Common myeloid progenitor, CD34-positive (primary cell): ENCODE measurements around the gene BEAN1.
"Not testable (repeated sequence)": the region's sequence is repeated elsewhere in the genome, so short reads cannot be mapped to it uniquely, and the experiment has no call there.

Experiments used
- CTCF ChIA-PET: fragments of 350-600 bp; sonication (Branson Sonifier 250); formaldehyde crosslinking; loops from one replicate; lab custom pipeline; 2021; ENCODE audit warnings: antibody characterized with exemption; lab: Charles Lee
- POLR2A ChIA-PET: fragments of 350-600 bp; sonication (Branson Sonifier 250); formaldehyde crosslinking; loops from one replicate; lab custom pipeline; 2021; ENCODE audit warnings: antibody characterized with exemption; lab: Charles Lee
- DNase-seq, 3 donors: peaks; one replicate each; pipeline versions ENCODE4 v3.0.0 to v3.0.0-alpha.2; 2013
- H3K27ac ChIP-seq, 2 experiments: 1 replicate in 1 of 2; 2 replicates in 1 of 2; pipeline ENCODE4 v1.7.0; 2013; ENCODE audit warnings: inconsistent platforms in 2 of 2, low read length in 2 of 2, mild to moderate bottlenecking in 2 of 2, low read depth in 1 of 2, moderate library complexity in 1 of 2; ENCODE audit not compliant: severe bottlenecking in 2 of 2, insufficient read depth in 1 of 2, poor library complexity in 1 of 2
- H3K27me3 ChIP-seq, 5 experiments: replicated peaks in 2 of 5; 1 replicate in 3 of 5; 2 replicates in 2 of 5; pipeline versions ENCODE4 v1.6.1 to v1.7.0; 2013; ENCODE audit warnings: low read length in 4 of 5, mild to moderate bottlenecking in 2 of 5, moderate library complexity in 2 of 5, inconsistent platforms in 1 of 5; ENCODE audit not compliant: insufficient read depth in 5 of 5, control insufficient read depth in 4 of 5
- H3K36me3 ChIP-seq, 4 experiments: 1 replicate in 2 of 4; 2 replicates in 2 of 4; pipeline versions ENCODE4 v1.6.1 to v1.7.0; 2013; ENCODE audit warnings: low read length in 3 of 4, control low read depth in 1 of 4, mild to moderate bottlenecking in 1 of 4; ENCODE audit not compliant: control insufficient read depth in 4 of 4, insufficient read depth in 4 of 4
- H3K4me1 ChIP-seq, 4 experiments: 1 replicate in 3 of 4; 2 replicates in 1 of 4; pipeline versions ENCODE4 v1.6.1 to v1.7.1; 2013; ENCODE audit warnings: low read length in 3 of 4, mild to moderate bottlenecking in 3 of 4, control low read depth in 1 of 4, inconsistent platforms in 1 of 4, moderate library complexity in 1 of 4; ENCODE audit not compliant: control insufficient read depth in 4 of 4, insufficient read depth in 4 of 4; ENCODE audit errors: control extremely low read depth in 1 of 4
- H3K4me3 ChIP-seq, 7 experiments: 1 replicate in 4 of 7; 2 replicates in 3 of 7; pipeline versions ENCODE4 v1.5.1 to v1.7.0; 2013; ENCODE audit warnings: mild to moderate bottlenecking in 7 of 7, low read length in 6 of 7, moderate library complexity in 6 of 7, inconsistent platforms in 2 of 7, low read depth in 2 of 7, control low read depth in 1 of 7; ENCODE audit not compliant: insufficient read depth in 4 of 7, control insufficient read depth in 1 of 7; ENCODE audit errors: extremely low read depth in 1 of 7
- H3K9me3 ChIP-seq, 5 experiments: 1 replicate in 4 of 5; 2 replicates in 1 of 5; pipeline versions ENCODE4 v1.6.1 to v1.7.1; 2013; ENCODE audit warnings: low read length in 4 of 5, mild to moderate bottlenecking in 2 of 5, inconsistent platforms in 1 of 5, low read depth in 1 of 5, moderate library complexity in 1 of 5; ENCODE audit not compliant: control insufficient read depth in 4 of 5, insufficient read depth in 2 of 5; ENCODE audit errors: control extremely low read depth in 1 of 5
- WGBS: methylation state at CpG from one replicate; pipeline ENCODE4 v1.1.5; 2013; ENCODE audit not compliant: insufficient coverage; 5-methylcytosine and 5-hydroxymethylcytosine counted together

Gene BEAN1

GRCh38 chr16:66458853-66459252, 31.8 kb downstream of the BEAN1 start:
- ChIA-PET CTCF (interaction anchor here (0.6 to 1.2 kb wide), 2 partner anchors 19 to 569 kb away, joined by 3 to 4 read pairs; no protein-coding TSS in a partner anchor), POLR2A (no interaction called here)
- Histone ChIP-seq H3K9me3 (no peaks in the 10 kb centered on the region), H3K4me3 (no peak overlapping the region), H3K27ac (no peak overlapping the region), H3K27me3 (peaks cover 0 to 7% (median 3%) of the 10 kb centered on the region in 5 experiments), H3K36me3 (no peaks in the 10 kb centered on the region), H3K4me1 (no peaks in the 10 kb centered on the region)
- WGBS, result 95% methylated on average over 6 of the region's 7 CpGs
- no peak for DNase-seq

GRCh38 chr16:66459878-66460277, 32.8 kb downstream of the BEAN1 start:
- Histone ChIP-seq H3K27me3 (peaks cover 0 to 7% (median 4%) of the 10 kb centered on the region in 5 experiments), H3K36me3 (no peaks in the 10 kb centered on the region), H3K9me3 (no peaks in the 10 kb centered on the region), H3K27ac (no peak overlapping the region), H3K4me1 (no peaks in the 10 kb centered on the region), H3K4me3 (no peak overlapping the region)
- no peak for DNase-seq
- ChIA-PET CTCF (interaction anchor here (0.7 kb wide), 1 partner anchor 76 kb away, joined by 3 read pairs; no protein-coding TSS in a partner anchor), POLR2A (no interaction called here)
- 59% methylated on average over 2 of the region's 5 CpGs for WGBS

GRCh38 chr16:66460703-66461102, 33.6 kb downstream of the BEAN1 start:
- H3K27ac ChIP-seq, result no peak overlapping the region
- CTCF ChIA-PET, result no interaction called here

GRCh38 chr16:66462912-66463311, 35.8 kb downstream of the BEAN1 start:
- no peak for DNase-seq
- H3K27me3 ChIP-seq, result peaks cover 0 to 7% (median 4%) of the 10 kb centered on the region in 5 experiments
- no peaks in the 10 kb centered on the region for H3K4me1 ChIP-seq
- ChIA-PET POLR2A (no interaction called here), CTCF (interaction anchor here (0.6 to 1.1 kb wide), 3 partner anchors 14 to 20 kb away, joined by 3 to 4 read pairs (median 4); no protein-coding TSS in a partner anchor)
- peaks cover 0 to 1% (median 0%) of the 10 kb centered on the region in 5 experiments for H3K9me3 ChIP-seq
- H3K36me3 ChIP-seq, result no peaks in the 10 kb centered on the region
- no peak overlapping the region for H3K27ac ChIP-seq
- no CpG with 5 or more reads among the region's 1 CpG for WGBS
- no peak overlapping the region for H3K4me3 ChIP-seq

More at GRCh38 chr16:66460703-66461102, 33.6 kb downstream of the BEAN1 start:
- no peak for DNase-seq
- 100% methylated on average over 1 of the region's 1 CpG for WGBS
- Histone ChIP-seq H3K27me3 (peaks cover 0 to 7% (median 4%) of the 10 kb centered on the region in 5 experiments), H3K36me3 (no peaks in the 10 kb centered on the region), H3K4me3 (no peak overlapping the region), H3K4me1 (no peaks in the 10 kb centered on the region), H3K9me3 (peaks cover 0 to 1% (median 0%) of the 10 kb centered on the region in 5 experiments)
- POLR2A ChIA-PET, result no interaction called here

GRCh38 chr16:66465946-66466345, 38.9 kb downstream of the BEAN1 start:
- WGBS, result 97% methylated on average over 6 of the region's 6 CpGs
- H3K27me3 ChIP-seq, H3K4me3 ChIP-seq, H3K9me3 ChIP-seq, POLR2A ChIA-PET, H3K27ac ChIP-seq, H3K4me1 ChIP-seq, DNase-seq, H3K36me3 ChIP-seq: not testable (repeated sequence)
- CTCF ChIA-PET, result interaction anchor here (1.0 kb wide), 1 partner anchor 11 kb away, joined by 3 read pairs; no protein-coding TSS in a partner anchor

- DNase-seq, H3K27ac ChIP-seq, POLR2A ChIA-PET, H3K4me3 ChIP-seq, H3K36me3 ChIP-seq, H3K27me3 ChIP-seq, H3K4me1 ChIP-seq, H3K9me3 ChIP-seq, CTCF ChIA-PET: not testable (repeated sequence)
- WGBS, result 94% methylated on average over 3 of the region's 6 CpGs
Observed at GRCh38 chr16:66466636-66467035, 39.5 kb downstream of the BEAN1 start.

GRCh38 chr16:66467611-66468010, 40.5 kb downstream of the BEAN1 start:
- POLR2A ChIA-PET, result no interaction called here
- DNase-seq, result no peak
- Histone ChIP-seq H3K36me3 (no peaks in the 10 kb centered on the region), H3K27me3 (peaks cover 0 to 6% (median 0%) of the 10 kb centered on the region in 5 experiments), H3K4me3 (no peak overlapping the region), H3K27ac (no peak overlapping the region), H3K9me3 (peaks cover 0 to 1% (median 0%) of the 10 kb centered on the region in 5 experiments), H3K4me1 (no peaks in the 10 kb centered on the region)
- CTCF ChIA-PET, result interaction anchor here (0.6 to 2.2 kb wide), 3 partner anchors 9 to 122 kb away, joined by 3 to 6 read pairs (median 4); no protein-coding TSS in a partner anchor
- WGBS, result 95% methylated on average over 5 of the region's 5 CpGs
